HUES48 (cell line): ENCODE measurements around the gene DIAPH3.

Experiments
- H3K27ac ChIP-seq: one replicate; pipeline ENCODE4 v1.7.0; 2013; ENCODE audit warnings: low read depth, low read length, inconsistent platforms
- H3K27me3 ChIP-seq: 2 replicates; pipeline ENCODE4 v1.6.1; 2013; ENCODE audit warnings: mild to moderate bottlenecking, low read length; ENCODE audit not compliant: control insufficient read depth, insufficient read depth
- H3K36me3 ChIP-seq: 2 replicates; pipeline ENCODE4 v1.6.1; 2013; ENCODE audit warnings: low read length; ENCODE audit not compliant: control insufficient read depth, insufficient read depth
- H3K4me1 ChIP-seq: 2 replicates; pipeline ENCODE4 v1.6.1; 2013; ENCODE audit warnings: mild to moderate bottlenecking, low read length; ENCODE audit not compliant: control insufficient read depth, insufficient read depth
- H3K4me3 ChIP-seq: 2 replicates; pipeline ENCODE4 v1.5.1; 2013; ENCODE audit warnings: mild to moderate bottlenecking, low read depth, low read length
- H3K9ac ChIP-seq: 2 replicates; pipeline ENCODE4 v1.6.1; 2013; ENCODE audit warnings: mild to moderate bottlenecking, low read depth, low read length, moderate library complexity
- H3K9me3 ChIP-seq: 2 replicates; pipeline ENCODE4 v1.6.1; 2013; ENCODE audit warnings: low read length; ENCODE audit not compliant: control insufficient read depth, insufficient read depth

Gene DIAPH3

DNA sequence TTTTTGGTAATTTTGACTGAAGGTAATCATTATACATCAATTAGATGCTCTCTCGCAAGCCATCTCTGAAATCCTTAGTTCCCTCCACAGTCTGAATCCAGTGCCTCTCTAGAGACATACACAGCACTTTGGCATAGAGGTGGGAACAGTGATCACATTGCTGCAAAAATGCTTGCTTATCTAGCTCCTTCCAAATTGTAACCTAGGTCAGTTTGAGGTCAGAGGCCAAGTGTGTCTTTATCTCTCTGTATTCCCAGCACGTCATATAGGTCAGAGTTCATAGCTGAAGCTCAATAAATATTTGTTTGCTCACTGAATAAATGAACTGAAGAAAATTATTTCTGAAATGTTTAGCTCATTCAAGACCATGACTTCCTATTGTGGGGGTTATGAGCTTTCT is 462.5 kb downstream of the DIAPH3 start:
- H3K4me1 ChIP-seq = no peaks in the 10 kb centered on the region
- no peak overlapping the region for H3K4me3 ChIP-seq
- H3K36me3 ChIP-seq = no peaks in the 10 kb centered on the region
- H3K9ac ChIP-seq = no peak overlapping the region
- no peak overlapping the region for H3K27ac ChIP-seq
- H3K27me3 ChIP-seq = no peaks in the 10 kb centered on the region
- H3K9me3 ChIP-seq = no peaks in the 10 kb centered on the region

DNA sequence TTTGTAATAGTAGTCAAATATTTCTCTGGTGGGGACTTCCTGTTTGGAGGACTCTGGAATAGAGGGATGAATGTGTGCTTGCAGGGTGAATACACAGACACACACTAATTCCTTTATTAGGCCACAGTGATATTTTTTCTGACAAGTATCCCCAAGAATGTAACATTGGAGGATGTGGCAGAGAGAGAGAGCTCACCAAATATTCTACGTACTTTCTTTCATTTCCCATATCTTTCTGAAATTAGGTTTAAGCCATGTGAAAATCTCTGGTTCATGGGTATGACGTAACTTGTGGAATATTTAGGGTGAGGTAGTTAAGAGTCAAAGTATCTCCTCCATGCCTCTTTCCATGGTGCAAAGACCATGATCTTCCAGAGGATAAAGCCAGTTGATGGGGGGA is 463.4 kb downstream of the DIAPH3 start:
- Histone ChIP-seq H3K36me3 (no peaks in the 10 kb centered on the region), H3K4me1 (no peaks in the 10 kb centered on the region), H3K27me3 (no peaks in the 10 kb centered on the region), H3K4me3 (no peak overlapping the region), H3K27ac (no peak overlapping the region), H3K9ac (no peak overlapping the region), H3K9me3 (no peaks in the 10 kb centered on the region)

DNA sequence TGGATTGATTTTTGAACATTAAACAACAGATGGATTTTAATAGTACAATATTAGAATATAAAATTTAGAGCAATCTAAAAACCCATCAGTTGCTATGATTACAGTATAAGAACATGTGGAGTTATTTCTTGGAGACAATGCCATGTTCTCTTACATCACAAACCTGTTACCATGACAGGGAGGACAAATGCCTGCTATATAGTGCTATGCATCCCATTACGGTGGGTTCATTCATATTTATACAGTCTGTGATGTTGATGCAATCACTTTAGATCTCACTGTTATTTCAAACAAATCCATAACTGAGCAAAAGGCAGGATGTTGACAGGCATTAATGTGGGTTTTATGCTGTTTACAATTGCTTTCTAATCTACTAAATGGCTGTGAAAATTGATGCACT is 467.5 kb downstream of the DIAPH3 start:
- Histone ChIP-seq H3K4me1 (peaks cover 11% of the 10 kb centered on the region; the same call in 1 of the 2 replicates), H3K27ac (no peak overlapping the region), H3K27me3 (no peaks in the 10 kb centered on the region), H3K36me3 (no peaks in the 10 kb centered on the region), H3K9ac (no peak overlapping the region), H3K9me3 (no peaks in the 10 kb centered on the region), H3K4me3 (no peak overlapping the region)

DNA sequence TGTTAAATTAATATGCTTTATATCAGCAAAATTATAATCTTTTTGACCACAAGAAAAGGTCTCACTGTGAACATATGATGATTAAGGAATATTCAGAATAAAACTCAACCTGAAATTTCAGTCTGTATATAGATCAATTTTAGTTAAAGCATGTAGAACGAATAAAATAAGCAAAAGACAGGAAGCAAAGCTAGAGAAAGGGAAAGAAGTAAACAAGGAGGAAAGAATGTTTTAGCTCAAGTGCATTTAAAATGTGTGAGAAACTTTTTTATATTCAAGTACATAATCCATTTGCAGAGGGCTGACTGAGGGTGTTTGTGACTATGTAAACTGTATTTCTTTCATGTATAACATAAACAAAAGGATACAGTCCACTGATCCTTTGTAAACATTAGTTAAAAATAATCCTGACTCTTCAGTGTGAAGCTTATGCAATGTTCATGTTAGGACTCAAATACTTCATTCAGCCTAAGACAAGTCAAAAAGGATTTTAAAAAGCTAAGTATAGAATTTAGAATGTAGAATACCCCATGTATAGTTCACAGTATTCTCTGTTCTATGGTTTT is 472.1 kb downstream of the DIAPH3 start:
- no peaks in the 10 kb centered on the region for H3K9me3 ChIP-seq
- peaks cover 46% of the 10 kb centered on the region for H3K4me1 ChIP-seq
- H3K36me3 ChIP-seq = no peaks in the 10 kb centered on the region
- H3K9ac ChIP-seq = no peak overlapping the region
- no peaks in the 10 kb centered on the region for H3K27me3 ChIP-seq
- H3K27ac ChIP-seq = peak overlapping the region; percentile 28
- H3K4me3 ChIP-seq = no peak overlapping the region

DNA sequence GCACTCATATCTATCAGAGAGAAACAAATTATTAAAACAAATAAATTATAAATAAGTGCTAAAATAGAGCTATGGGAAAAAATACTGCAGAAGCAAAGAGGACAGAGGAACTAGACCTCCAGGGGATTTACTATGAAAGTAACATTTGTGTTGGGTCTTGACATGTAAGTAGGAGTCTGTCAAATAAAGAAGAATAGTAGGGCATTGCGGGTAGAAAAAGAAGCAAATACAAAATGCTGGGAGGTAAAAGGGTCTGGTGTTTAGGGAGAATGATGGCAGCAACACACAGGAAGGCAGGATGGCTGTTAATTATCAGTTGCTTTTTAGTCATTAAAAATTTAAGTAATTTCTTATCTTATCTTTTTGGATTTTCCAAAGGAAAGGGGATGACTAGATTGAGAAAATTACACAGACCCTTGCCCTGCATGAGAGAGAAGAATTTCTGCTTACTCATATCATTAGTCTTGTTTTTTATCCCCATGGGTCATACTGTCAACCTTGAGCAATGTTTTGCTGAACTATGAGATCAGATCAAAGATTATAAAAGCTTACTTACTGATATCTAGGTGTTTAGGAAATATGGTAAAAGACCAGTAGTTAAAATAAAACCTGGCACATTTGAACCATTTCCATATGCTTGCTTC is 472.7 kb downstream of the DIAPH3 start:
- Histone ChIP-seq H3K36me3 (no peaks in the 10 kb centered on the region), H3K27me3 (no peaks in the 10 kb centered on the region), H3K4me3 (no peak overlapping the region), H3K27ac (peak overlapping the region; percentile 28), H3K4me1 (peaks cover 52% of the 10 kb centered on the region), H3K9ac (no peak overlapping the region), H3K9me3 (no peaks in the 10 kb centered on the region)

DNA sequence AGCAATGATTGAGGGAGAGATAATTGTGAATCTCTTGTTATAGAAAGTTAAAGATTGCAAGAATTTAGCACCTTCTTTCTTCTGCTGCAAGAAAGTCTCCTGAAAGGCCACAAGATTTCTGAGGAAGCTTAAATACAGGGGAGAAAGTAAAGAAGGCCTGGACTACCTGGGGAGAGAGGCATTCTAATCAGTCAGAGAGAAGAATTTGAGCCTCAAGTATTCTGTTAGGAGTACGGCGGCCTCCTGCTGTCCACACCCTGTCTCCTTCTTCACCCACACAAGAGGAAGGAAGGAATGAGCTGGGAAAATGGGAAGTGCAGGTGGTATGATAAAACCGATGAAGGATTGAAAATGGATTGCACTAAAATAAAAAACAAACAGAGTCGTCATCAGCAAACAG is 474.7 kb downstream of the DIAPH3 start:
- peak overlapping the region; percentile 88 for H3K27ac ChIP-seq
- H3K36me3 ChIP-seq = no peaks in the 10 kb centered on the region

DNA sequence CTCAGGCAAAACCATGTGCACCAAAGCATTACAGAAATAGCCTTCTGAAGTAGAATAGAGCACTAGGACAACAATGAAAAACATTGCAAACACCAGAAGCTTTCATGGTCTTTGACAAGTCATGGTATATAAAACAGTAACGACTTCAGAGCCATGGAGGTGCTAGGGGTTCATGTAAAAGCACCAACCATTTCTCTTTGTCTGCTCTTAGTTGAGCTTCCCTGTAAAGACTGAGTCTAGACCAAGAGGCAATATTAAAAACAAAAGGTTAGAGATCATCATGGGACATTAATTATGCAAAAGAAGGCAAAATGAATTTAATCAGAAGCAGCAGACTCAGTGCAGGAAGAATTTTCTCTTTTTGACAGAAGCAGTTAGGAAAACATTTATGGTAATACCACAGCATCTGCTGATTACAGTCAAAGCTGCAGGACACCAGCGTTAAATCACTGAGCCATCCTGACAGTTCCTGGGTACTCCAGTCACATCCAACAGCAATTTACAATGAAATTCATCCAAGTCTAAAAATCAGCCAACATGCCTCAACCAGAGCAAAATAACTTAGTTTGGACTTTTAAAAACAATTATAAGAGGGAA is 476.8 kb downstream of the DIAPH3 start:
- no peaks in the 10 kb centered on the region for H3K27me3 ChIP-seq
- H3K9ac ChIP-seq = no peak overlapping the region
- H3K4me3 ChIP-seq = no peak overlapping the region
- no peak overlapping the region for H3K27ac ChIP-seq
- H3K4me1 ChIP-seq = peaks cover 61% of the 10 kb centered on the region
- H3K9me3 ChIP-seq = no peaks in the 10 kb centered on the region
- no peaks in the 10 kb centered on the region for H3K36me3 ChIP-seq

More for the DNA sequence above, 474.7 kb downstream of the DIAPH3 start:
- H3K27me3 ChIP-seq = no peaks in the 10 kb centered on the region
- peaks cover 66% of the 10 kb centered on the region for H3K4me1 ChIP-seq
- H3K9me3 ChIP-seq = no peaks in the 10 kb centered on the region
- 0 out of 2 replicates have a peak overlapping the region, but pooled peaks have one; percentile 7 for H3K4me3 ChIP-seq
- H3K9ac ChIP-seq = no peak overlapping the region

DNA sequence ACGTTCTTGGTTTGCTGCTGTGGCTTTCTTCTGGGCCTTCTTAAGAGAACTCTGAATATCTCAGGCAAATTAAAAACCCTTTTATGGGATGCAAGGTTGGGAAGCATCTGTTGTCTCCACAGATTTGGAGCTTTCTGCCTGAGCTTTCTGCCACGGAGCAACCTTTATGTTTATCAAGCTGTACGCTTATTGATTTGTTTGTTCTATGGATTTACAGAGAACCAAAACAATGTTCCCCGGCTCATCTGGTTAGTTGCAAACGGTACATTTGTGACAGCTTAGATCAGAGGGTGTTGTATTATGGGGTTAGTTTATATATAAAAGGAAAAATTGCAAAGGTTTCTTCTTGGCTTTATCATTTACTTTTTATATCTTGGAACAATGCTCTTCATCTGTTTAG is 479.6 kb downstream of the DIAPH3 start:
- Histone ChIP-seq H3K4me3 (no peak overlapping the region), H3K27ac (no peak overlapping the region), H3K4me1 (peaks cover 44% of the 10 kb centered on the region), H3K9ac (no peak overlapping the region), H3K9me3 (no peaks in the 10 kb centered on the region), H3K27me3 (no peaks in the 10 kb centered on the region), H3K36me3 (no peaks in the 10 kb centered on the region)

DNA sequence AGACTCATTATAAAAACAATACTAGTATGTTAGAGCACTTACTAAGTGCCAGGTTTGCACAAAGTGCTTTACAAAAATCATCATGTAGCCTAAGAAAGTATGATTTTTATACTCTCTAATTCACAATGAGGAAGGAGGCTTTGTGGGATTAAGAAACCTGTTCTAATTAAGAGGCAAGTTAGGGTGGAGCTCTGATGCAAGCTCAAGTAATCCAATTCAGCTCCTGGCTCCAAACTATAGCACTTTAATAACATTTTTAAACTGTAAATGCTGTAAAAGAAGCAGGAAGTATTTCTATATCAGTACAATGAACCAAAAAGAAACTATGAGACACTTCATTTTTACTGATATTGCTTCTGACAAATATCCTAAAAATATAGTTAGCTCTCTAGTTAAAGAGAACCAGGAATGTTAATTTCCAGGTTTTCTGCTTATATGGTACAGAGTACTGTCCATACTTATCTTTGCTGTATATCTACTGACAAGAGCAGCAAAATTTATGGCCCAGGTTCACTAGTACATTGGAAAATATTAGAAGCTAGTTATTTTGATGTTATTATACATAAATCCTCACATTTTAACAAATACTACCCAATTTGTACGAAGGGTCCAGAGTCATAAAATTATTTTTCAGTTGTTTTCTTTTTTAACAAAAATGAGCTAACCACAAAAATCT is 482.0 kb downstream of the DIAPH3 start:
- peaks cover 34% of the 10 kb centered on the region for H3K4me1 ChIP-seq
- no peak overlapping the region for H3K4me3 ChIP-seq
- H3K9me3 ChIP-seq = no peaks in the 10 kb centered on the region
- H3K27me3 ChIP-seq = no peaks in the 10 kb centered on the region
- H3K27ac ChIP-seq = no peak overlapping the region
- H3K36me3 ChIP-seq = no peaks in the 10 kb centered on the region
- H3K9ac ChIP-seq = no peak overlapping the region

DNA sequence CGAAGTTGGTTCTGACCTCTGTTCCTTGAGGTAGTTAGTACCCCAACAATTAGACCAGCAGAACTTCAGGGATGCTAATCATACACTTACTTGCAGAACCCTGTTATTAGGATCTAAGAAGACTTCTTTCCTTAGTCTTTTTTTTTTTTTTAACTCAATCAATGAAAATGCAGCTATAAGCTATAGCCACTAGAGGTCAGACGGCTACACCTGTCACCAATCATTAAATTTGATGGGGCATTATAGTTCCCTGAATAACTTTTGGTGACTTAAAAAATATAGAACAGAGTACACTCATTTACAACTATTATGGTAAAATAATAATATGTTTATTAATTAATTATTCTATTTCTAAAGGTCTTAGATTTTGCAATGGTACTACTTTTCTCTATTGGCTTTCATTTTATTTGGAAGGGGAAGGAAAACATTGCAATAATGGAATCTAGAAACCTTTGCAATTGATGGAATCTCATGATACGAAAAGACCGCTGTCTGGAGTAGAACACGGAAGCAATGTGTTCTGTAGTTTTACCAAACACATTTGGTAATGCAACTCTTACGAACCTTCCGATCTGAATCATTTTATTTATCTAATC is 483.2 kb downstream of the DIAPH3 start:
- Histone ChIP-seq H3K36me3 (no peaks in the 10 kb centered on the region), H3K27ac (no peak overlapping the region), H3K9ac (no peak overlapping the region), H3K9me3 (no peaks in the 10 kb centered on the region), H3K27me3 (no peaks in the 10 kb centered on the region), H3K4me1 (peaks cover 24% of the 10 kb centered on the region), H3K4me3 (no peak overlapping the region)

DNA sequence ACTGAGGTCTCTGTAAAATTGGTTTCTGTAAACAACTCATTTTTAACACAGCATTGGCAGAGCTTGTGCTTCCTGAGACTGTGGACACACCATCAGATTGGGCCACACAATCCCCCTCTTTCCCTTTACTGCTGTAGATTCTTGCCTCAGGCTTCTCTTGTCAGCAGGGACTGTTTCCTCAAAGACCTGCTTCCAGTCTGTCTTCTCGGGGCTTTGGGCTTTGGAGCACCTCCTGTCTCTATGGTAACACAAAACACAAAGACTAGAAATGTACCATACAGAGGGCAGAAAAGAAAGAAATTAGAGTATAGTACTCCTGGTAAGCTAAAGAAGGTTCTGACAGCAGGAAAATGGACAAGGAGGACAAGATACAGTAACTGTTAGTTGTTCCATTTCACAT is 484.5 kb downstream of the DIAPH3 start:
- no peaks in the 10 kb centered on the region for H3K9me3 ChIP-seq
- H3K27ac ChIP-seq = peak overlapping the region; percentile 6
- H3K4me1 ChIP-seq = peaks cover 13% of the 10 kb centered on the region
- no peaks in the 10 kb centered on the region for H3K27me3 ChIP-seq
- H3K4me3 ChIP-seq = no peak overlapping the region
- no peak overlapping the region for H3K9ac ChIP-seq
- no peaks in the 10 kb centered on the region for H3K36me3 ChIP-seq
